Hematopoietic multipotent progenitor cell (in vitro differentiated cells): ENCODE results near the gene MYO5B. TPM values are rescaled to one million over a fixed set of nuclear protein-coding genes. Genes with fewer than 3 reads are reported as not detected.

ENCODE experiments used
- DNase-seq, 3 donors: peaks; one replicate each; pipeline ENCODE4 v3.0.0-alpha.2; 2011 to 2015; ENCODE audit warnings: low read depth in 2 of 3, low spot score in 2 of 3
- total RNA-seq: library from RNA; depleted of rRNA; stranded (reverse); fragments of >200 nt; gene quantifications from one replicate; pipeline ENCODE4 v1.2.3, GENCODE V29; 2012

MYO5B gene
- total RNA-seq, 1 donor: under 0.01 TPM

GRCh38 chr18:50189160-50189559, 5.8 kb downstream of the MYO5B start:
- no peak for DNase-seq

DNA sequence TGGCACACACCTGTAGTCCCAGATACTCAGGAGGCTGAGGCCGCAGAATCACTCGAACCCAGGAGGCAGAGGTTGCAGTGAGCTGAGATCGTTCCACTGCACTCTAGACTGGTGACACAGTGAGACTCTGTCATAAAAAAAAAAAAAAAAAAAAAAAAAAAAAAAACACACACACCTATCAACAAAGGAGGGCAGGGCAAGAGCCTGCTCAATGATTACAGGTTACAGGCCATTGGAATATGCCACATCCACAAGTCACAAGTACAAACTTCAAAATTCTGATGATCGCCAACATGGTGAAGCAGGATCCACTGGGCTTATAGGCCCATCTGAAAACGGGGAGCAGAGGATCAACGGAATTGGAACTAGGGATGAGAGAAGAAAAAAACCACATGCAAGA, 6.3 kb downstream of the MYO5B start:
- no peak for DNase-seq

DNA sequence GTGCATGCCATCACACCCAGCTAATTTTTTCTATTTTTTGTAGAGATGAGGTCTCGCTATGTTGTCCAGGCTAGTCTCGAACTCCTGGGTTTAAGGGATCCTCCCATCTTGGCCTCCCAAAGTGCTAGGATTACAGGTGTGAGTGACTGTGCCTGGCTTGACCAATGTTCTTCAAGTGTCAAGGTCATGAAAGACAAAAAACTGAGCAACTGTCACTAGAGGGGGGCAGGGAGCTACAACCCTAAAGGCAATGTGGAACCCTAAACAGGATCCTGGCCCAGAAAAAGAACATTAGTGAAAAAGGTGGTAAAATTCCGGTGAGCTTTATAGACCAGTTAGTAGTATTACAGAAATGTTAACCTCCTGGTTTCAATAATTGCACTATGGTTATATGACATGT, 7.3 kb downstream of the MYO5B start:
- DNase-seq: no peak

DNA sequence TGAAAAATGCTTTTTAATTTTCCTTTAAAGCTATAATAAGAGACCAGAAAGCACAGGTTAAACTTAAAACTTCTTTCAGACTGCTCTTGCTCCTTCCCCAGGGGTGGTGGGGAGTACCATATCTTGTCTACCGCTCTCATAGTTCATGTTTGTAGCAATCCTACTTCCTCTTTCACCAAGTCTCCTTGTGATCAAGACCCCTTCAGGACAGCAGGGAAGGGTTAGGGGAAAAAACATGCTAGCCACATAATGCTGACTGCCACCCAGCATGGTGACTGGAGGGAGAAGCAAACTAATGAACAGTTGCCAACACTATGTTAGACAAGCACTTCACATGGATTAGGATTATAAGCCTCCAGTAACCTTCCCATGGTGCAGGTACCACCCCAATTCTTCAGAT, 8.6 kb downstream of the MYO5B start:
- DNase-seq: no peak

GRCh38 chr18:50183556-50183955, 11.4 kb downstream of the MYO5B start:
- DNase-seq: no peak

DNA sequence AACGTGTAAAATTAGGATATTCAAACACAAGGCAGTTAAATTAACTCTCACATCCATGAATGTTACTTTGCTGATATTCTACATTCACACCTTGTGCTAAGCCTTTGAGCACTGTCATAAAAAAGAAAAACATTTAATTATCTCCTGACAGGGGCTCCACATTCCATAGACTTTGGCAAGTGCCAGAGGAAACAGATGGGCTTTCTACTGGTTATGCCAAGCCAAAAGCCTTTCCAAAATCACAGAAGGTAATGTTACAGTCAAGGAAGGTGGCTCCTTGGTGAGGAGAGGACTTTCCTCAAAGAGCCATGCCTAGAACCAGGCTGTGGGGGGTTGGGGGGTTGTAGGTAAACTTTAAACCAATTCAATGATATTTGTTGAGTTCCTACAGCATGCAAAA, 12.4 kb downstream of the MYO5B start:
- DNase-seq: no peak

GRCh38 chr18:50181590-50181989, 13.4 kb downstream of the MYO5B start:
- DNase-seq: no peak

- no peak for DNase-seq
These were observed 15.5 kb downstream of the MYO5B start for GRCh38 chr18:50179465-50179864.

DNA sequence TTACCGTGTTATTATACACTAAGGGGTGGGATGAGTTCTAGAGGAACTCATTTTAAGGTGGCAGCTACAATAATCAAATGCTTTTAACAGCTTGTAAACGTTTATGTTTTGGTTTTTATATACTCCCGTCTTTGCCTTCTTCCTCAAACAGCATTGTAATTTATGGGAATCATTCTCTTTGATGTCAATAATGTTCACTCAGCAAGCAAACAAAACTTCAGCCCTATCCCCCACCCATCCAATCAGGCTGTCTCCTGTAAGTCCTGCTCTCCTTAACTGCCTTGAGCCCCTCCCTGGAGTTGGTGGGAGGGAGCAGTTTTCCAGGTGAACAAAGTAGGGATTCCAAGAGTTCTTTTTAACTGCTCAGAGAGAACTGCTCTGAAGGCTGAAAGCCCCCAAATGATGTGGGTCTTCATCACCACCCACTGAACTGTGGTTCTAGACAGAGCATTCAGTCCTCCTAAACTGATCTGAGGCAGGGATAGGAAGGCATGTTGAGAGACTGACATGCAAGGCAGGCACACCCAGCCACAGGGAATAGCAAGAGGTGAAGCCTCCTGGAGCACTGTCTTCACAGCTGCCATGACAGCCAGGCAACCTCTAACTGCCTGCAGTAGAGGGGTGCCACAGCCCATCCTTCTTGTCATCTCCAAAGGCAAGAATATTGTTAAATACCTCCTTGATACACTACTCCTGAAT, 17.5 kb downstream of the MYO5B start:
- no peak for DNase-seq

- no peak for DNase-seq
These were observed 22.6 kb downstream of the MYO5B start for GRCh38 chr18:50172367-50172766.

- no peak for DNase-seq
These were observed 23.5 kb downstream of the MYO5B start for GRCh38 chr18:50171406-50171805.

DNA sequence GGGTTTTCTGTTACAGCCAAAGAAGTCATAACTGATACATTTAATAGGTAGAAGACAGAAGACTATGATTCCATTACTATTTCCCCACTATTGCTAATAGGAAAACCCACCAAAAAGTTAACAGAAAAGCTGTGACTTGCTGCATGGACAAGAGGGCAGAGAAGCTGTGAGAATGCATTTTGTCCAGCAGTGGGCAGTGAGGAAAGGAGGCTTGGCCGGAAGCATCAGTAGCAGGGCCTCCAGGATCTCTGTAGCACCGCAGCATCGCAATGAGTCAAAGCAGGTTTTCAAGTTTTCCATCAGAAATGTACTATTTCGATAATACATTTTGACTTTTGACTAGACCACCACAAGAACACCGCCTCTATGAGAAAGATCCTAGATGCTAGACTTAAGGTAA, 24.9 kb downstream of the MYO5B start:
- no peak for DNase-seq

DNA sequence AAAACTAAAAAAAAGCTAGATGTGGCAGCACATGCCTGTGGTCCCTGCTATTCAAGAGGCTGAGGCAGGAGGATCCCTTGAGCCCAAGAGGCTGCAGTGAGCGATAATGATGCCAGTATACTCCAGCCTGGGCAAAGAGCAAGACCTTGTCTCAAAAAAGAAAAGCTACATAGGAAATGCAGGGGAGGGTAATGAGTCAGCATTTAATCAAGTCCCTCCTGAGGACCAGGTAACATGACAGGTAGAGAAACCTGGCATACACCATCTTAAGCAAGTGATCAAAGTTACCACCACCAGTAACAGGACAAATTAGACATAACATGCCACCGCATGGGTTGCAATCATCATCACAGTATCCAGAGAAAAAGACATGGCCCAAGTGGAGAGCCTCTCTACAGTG, 25.8 kb downstream of the MYO5B start:
- DNase-seq: no peak

DNA sequence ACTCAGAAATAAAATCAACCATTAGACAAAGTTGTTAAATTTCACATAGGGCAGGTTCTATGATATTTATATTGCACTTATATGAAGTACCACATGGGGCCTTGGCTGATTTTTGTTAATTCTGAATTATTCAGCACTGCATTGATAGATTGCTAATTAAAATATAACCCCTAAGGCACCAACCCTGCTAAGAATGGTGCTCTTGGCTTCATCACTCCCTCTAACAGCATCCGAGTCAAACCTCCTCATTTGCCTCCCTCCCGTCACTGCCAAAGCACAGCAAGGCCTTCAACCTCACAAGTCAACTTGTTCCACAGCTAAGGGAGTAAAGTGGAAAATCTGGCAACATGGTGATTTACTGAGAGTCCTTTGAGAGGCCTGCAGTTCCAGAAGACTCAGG, 27.0 kb downstream of the MYO5B start:
- DNase-seq: no peak

DNA sequence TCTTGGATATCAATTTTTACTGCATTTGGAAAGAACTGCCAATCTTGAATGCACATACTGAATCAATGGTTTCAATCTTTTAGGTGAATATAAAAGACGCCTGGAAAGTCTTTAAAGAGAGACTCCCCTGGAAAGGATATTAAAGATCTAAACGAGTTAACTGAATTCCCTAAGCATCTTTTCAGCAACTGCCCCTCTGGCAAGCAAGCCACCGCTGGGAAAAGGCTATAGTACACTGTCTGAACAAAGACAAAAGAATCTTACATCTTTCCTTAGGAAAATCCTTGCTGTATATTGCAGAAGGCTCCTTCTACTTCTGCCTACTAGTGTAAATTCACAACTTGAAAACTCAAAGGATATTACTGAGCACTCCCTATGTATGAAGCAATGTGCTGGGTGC, 28.0 kb downstream of the MYO5B start:
- no peak for DNase-seq

- no peak for DNase-seq
These were observed 31.4 kb downstream of the MYO5B start for GRCh38 chr18:50163505-50163904.

DNA sequence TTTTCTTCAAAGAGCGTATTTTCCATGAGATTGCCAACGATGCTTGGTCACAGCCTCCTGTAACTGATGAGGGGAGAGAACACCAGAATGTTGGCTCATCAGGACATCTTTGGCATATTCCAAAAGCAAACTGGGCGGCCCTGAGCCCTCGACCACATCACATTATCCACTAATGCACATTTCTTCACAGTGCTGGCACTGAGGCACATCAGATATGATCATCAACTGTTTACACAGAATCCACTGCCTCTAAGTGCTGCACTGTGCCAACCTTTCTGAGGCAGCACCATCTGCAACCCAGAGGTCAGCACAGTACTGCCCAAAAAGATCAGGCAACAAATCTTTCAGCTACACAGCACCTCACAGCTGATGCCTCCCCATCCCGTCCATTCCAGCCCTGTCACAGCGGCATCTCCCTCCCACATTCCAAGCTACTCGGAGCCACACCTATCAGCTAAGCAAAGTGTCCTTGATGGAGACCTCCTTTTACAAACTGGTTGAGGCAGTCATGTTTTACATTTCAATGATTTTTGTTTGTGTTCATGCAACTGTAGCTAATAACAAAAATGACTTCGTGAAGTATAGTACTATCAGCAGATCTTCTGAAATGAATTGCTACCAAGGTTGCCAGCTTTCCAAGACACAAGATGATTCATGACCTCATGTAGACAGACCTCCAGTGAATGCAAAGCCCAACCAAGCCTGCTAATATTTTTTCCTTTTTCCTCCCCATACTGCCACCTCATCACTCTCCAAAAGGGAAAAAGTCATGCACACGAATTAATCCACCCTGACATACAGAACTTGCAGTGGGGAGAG, 32.3 kb downstream of the MYO5B start:
- no peak for DNase-seq

GRCh38 chr18:50161597-50162205, 33.2 kb downstream of the MYO5B start:
- no peak for DNase-seq

- no peak for DNase-seq
These were observed 35.3 kb downstream of the MYO5B start for GRCh38 chr18:50159654-50160046.

- no peak for DNase-seq
These were observed 35.9 kb downstream of the MYO5B start for GRCh38 chr18:50158866-50159653.

DNA sequence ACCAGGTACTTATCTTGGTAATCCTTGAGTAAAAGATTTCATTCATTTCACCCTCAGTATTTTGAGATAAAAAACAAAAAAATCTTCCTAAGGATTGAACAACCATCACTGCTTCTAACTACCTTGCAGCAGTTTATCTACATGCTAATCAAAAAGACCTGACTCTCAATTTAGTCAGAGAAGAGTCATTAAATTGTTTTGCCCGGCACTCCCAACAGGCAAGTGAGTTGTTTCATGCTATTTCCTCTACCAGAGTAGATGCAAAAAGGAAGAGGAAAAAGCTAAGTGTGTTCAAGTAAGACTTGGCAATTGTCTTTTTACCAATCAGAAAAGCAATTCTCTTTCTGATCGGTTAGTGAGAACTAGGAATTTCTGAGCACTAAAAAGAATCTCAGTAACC, 39.5 kb downstream of the MYO5B start:
- no peak for DNase-seq
